ENCODE measurements around the gene FSTL3.

DNA sequence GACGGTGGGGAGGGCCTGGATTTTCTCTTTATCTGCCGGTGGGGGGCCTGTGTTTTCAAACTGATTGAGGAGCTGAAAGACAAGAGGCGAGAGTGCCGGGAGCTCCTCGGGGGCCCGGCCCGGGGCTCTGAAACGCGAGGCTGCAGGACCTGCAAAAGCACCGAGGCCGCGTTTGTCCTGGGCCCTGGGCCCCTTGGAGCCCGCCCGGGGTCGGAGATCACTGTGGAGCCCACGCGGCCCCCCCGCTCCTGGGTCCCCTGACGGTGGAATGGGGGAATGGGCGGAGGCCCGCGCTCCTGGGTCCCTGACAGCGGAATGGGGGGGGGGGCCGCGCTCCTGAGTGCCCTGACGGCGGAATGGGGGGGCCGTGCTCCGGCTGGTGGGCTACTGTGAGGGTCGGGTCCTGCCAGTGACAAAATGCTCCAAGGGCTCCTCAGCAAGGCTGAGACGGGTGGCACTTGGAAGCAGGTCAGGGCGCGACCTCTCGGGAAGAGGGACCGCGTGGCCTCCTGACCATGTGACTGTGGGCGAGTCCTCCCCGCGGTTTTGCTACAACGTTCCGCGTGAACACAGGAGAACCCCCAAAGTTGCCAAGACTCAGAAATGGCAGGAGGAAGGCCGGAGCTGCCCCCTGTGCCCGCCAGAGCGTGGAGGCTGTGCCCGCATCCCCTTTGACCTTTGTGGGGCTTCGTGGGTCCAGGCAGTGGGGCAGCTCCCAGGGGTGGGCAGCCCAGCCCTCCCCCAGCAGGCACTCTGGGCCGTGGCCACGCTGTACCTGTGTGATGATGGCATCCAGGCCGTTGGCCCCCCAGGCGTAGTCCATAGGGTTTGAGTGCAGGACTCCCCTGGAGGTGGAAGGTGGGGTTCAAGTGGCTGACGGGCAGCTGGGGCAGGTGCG lies 27.0 kb upstream of the FSTL3 start:
- TF ChIP-seq POLR2A (IDR thresholded peaks at IDR 0.05; ENCODE audit: low read length) (no peak), GATA1 (IDR thresholded peaks at IDR 0.05; ENCODE audit: low read depth, low read length) (no peak)

Measured in erythroblast (primary cell).